HG03095 (cell line): ENCODE results near the gene PSMB7.

ENCODE experiments used
- ATAC-seq: cut with Tn5 transposase; IDR thresholded peaks from one replicate; pipeline ENCODE4 v1.9.1; 2021; ENCODE audit warnings: moderate library complexity; ENCODE audit not compliant: unreplicated experiment

The PSMB7 gene

DNA sequence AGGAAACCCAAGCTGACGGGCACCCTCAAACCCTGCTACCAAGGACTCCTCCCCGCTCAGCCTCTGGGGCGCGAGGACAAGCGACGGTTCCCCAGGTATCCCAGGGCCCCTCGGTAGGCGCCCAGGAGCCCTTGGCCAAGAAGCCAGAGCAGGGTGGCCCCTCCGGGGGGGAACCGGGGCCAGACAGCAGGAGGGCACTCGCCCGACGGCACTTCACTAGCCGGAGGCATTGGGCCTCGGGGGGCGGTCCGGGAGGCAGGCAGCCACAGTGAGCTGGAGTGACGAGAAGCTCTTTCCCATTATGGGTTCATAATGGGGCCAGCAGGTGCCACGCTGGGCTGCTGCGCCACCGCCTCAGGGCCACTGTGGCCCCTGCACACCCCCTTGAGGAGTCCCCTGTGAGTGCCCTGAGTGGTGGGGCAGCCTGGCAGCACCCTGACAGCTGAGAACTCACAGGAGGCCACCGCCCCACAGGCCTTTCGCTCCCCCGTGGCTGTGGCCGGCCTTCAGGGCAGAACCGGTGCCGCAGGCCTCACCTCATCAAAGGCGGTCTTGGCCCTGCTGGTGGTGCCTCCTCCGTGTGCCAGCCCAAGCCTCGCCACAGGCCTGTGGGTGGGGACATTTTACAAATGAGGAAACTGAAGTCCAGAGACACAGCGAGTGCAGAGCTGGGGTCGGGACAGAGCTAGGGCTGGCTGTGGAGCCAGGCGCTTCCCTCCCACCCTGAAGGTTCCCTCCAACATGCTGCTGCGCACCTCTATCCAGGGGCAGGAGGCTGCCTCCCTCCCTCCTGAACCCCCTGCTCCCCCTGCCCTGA, 68.7 kb downstream of the PSMB7 start:
- ATAC-seq: no peak

DNA sequence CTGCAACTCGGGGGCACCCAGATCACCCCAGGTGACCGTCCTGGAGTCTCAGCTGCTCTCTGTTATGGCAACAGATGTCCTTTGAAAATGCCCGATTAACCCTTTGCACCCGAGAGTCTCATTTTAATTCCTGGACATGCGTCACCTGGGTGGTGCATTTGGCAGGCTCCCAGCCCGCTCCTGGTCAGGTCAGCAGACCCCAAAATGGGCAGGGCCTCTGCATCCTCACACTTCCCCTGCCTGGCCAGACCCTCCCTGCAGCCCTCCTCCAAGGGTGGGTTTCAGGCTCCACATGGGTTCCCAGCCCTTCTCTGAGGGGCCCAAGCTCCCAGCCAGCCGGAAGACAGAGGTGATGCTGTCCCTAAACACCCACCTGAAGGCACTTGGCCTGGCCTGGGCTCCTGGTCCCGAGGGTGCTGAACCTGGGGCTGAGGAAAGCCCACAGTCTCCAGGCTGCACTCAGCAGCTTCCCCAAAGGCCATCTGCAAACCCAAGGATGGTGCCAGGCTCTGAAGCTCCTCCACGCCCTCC, 69.4 kb downstream of the PSMB7 start:
- ATAC-seq: no peak

DNA sequence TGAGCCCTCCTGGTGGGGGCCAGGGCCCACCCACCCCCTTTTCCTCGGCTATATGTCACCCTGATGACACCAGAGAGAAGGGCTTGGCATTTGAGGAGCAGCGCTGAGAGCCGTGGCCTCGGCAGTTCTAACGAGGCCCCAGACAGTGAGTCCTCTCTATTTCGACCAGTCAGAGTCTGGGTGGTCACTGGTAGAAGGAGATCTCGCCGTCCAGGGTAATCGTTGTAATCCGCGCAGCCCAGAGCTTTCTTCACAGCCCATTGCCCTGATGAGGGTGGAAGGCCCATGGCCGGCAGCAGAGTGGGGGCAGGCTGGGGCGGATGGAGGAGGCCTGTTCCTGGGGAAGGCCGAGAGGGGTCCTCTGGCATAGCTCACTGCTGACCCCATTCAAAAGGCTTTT, 70.2 kb downstream of the PSMB7 start:
- no peak for ATAC-seq

DNA sequence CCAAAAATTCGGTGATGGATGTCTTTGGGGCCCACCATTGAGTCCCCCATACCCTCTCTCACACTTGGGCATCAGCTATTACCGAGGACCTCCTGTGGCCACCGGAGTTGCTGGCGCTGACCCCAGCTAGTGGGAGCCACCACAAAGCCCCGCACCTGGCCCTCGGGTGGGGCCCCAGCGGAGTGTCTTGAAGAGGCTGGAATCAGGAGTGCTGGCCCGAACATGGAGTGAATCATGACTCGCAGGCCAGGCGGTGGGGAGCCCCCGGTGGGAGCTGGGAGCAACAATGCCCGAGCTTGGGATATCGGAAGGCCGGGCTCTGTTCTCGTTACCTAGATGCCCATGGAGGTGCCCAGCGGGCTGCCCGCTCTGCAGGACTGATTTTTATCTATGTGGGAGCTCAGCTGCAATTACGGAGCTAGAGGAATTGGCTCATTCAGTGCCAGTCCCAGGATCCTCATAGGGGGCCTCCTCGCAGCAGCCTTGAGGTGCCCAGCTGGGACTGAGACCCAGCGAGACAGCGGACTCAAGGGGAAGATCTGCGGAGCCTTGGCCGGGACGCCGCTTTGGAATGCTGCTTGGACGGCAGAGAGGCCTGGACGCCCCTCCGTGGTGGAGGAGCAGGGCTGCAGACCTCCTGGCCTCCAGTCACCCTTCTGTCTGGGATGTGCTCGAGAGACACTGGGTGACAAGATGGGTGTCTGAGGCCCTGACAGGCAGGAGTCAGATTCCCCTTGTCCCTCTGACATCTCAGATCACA, 70.8 kb downstream of the PSMB7 start:
- no peak for ATAC-seq

DNA sequence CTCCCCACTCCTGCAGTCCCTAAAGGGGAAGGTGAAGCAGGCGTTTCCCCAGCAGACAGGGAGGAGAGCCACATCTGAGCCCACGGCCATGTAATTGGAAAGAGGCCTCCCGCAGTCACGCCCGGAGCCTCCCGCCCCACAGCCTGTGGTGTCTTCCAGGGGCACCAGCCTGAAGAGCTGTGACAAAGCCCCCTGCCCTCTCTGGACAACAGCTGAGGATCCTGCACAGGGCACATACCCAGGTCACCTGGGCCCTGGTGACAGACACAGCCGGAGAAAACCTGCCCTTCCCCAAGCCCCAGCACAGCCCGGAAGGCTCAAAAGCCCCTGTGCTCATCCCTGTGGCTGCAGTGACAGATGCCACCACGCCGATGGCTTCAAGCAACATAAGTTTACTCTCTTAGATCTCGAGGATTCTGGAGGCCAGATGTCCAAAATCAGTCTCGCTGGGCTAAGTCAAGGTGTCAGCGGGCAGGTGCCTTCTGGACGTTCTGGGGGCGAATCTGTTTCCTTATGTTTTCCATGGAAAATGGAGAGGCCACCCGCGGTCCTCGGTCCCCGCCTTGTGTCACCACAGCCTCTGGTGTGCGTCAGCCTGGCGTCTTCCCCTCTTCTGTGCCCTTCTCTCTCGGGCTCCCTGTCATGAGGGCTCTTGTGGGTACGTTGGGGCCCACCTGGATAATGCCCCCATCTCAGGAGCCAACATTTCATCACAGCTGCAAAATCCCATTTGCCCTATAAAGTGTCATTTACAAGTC, 71.5 kb downstream of the PSMB7 start:
- no peak for ATAC-seq

DNA sequence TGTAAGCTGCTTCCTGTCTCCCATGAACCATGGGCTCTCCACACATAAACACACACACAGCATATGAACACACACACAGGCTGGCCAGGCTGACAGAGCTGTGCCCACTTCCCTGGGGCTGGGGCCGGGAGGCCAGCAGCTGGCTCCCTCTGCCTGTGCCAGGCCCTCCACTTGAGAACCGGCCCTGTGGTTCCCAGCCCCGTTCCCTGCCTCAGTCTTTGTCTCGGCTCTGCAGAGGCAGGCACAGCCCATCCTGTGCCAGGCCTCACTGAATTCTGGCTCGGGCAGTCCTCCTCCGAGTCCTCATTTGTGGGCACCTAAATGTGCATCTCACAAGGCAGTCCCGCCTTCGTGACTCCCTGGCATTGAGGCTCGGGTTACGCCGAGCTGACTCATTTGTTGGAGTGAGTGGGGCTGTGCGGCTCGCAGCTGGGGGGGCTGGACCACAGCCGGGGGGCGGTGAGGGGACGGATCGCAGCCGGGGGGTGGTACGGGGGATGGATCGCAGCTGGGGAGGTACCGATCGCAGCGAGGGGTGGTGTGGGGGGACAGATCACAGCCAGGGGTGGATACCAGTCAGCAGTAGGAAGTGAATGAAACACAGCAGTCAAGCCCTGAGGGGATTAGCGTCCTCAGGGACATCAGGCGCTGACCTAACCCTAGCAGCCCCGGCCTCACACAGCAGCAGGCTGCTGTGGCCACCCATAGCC, 72.3 kb downstream of the PSMB7 start:
- ATAC-seq: no peak

DNA sequence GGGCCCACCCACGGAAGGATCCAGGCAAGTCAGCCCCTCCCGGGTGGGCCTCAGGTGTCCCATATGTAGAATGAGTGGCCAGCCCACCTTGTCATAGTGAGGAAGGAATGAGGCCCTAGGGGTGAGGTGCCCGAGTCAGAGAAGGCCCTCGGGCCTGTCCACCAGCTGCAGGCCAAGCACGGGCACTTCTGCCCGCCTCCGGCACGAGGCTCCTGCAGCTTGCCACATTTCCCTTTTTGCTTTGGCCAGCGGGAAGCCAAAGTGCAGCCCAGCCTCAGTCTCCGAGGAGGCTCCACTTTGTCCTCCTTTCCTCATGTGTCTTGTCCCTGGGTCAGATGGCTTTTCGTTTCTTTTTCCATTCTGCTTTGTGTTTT, 72.9 kb downstream of the PSMB7 start:
- no peak for ATAC-seq

DNA sequence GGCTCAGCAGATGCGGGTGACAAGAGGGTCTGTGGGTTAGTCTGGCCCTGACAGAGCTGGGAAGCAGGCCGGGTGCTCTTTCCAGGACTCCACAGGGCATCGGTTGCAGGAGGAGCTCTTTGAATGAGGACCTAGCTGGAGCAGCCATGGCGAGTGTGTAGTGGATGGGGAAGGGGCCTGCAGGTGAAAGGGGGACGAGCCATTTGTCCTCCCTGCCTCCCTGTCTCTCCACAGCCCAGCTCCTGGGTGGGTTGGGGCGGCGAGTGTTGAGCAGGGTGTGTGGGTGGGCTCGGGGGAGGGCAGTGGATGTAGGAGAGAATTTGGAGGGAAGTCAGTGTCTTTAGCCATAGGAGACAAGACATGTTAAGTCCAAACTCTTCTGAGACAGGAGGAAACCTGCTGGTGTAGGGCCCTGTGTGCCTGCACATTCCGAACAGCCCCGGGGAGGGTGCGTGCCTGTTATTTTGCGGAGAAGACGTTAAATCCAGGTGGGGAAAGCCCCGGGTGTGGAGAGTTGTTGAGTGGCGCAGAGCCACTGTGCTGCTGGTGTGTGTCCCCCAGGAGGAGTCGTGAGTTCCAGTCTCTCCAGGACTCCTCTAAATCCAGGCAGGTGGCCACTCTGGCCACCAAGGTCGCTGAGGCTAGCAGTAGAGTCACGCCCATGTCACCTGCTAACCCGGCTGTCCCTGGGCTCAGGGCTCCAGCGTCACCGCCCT, 73.6 kb downstream of the PSMB7 start:
- no peak for ATAC-seq

DNA sequence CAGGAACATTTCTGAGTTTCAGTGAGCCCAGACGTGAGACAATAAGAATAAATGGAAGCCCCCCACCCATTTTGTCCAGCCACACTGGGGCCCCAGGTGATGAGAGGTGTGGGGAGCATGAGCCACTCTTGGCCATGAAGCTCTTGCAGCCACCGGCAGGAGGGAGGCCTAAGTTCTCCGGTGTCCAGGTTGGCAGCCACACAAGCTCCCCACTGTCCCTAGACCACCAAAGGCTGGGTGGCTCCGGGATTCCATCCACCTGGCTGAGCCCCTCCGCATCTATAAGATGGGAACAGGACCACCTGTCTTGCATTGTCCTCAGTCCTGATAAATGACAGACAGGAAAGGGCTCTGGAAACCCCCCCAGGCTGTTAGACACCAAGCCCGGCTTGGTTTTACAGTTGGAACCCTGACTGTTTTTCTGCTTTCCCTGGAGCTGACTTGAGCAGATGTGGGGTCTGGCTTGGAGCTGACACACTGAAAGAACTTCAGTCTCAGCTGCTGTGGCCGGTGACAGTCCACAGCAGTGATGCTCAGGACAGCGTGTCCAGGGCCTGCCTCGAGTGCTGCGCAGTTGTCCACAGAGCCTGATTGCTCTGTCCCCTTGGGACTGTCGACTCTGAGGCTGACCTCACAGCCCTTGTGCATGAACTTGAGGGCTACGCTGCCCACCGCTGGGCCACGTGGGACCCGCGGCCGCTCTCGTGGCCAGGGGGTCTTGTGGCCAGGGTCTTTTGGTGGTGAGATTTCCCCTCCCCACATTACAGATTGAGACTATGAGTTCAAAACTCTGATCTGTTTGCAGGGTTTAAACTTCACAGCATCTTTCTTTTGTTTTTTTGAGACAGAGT, 74.8 kb downstream of the PSMB7 start:
- no peak for ATAC-seq

DNA sequence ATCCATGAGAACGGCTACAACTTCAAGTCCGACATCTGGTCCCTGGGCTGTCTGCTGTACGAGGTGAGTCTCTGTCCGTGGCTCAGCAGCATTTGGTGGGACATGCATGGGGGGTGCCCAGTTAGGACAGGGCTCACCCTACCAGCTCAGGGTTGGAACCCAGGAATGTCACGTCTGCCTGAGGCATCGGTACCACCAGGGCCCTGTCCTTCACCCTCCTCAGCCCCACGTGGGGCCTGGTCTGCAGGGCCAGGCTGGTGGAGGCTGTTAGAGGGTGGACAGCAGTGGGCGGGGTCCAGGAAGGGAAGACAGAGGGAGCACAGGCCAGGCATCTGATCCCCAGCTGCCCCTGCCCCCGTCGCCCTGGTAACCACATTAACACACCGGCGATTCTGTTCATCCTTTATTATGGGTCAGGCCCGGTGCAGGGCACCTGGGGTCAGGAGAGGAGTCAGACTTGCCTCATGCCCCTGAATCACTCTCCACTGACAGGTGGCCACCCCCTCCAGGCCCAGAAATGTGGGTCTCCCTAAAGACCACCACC, 75.6 kb downstream of the PSMB7 start:
- ATAC-seq: no peak

DNA sequence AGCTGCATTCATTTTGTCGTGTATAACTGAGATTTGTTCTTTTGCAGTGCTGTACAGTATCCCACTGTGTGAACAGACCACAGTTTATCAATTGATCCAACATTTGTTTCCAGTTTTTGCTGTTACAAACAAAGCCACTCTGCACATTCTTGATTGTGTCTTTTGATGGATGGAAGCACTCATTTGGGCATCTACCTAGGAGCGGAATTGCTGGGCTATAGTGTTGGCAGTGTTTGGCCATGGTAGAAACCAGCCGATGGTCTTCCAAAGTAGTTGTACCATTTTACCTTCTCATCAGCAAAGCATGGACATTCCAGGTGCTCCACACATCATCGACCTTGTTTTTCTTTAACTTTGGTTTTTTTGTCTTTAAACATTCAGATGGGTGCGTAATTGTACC, 77.7 kb downstream of the PSMB7 start:
- no peak for ATAC-seq

DNA sequence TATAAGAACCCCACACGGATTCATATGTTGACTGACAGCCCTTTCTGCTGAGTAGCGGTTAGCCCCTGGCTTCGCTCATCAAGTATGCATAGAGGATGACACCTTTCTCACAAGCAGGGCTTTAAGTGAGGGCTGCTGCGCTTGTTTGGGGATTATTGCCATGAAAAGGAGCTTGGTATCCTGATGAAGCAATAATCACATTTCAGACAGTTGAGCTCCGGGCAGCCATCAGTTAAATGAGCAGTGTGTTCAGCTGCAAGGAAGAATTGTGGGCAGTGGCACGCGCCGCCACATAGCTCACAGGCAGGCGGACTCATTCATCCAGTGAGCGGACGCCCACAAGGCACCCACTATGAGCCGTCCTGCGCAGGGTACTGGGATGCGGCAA, 79.9 kb downstream of the PSMB7 start:
- ATAC-seq: no peak

DNA sequence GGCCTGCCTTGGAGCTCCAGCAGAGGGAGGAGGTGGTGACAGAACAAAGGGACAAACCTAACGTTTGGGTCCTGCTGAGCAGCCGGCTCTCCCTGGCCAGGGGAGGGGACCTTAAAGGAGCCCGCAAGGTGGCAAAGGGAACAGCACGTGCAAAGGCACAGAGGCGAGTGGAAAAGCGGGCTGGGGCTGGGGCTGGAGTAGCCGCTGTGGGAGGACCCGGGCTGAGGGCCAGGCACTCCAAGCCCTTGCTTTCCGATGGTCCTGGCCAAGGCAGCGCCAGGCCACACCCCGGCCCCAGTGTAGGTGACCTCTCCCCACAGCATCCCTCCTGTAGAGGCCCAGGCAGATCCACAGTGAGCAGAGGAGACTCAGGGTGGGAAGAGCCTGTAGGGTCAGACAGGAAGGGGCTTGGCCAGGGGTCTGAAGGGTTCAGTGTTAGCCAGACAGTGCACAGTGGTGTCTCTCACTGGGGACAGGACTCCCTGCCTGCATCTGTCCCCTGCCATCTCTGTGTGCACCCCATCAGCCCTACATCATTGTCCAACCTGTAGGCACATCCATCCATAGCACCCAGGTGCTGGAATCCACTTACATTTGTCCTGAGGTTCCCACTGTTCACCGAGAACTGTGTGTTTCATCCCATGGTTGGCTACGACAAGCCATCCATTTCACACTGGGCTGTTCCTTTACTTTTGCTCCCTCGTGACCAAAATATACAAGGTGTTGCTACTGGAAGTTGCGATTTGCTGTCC, 80.5 kb downstream of the PSMB7 start:
- ATAC-seq: no peak

DNA sequence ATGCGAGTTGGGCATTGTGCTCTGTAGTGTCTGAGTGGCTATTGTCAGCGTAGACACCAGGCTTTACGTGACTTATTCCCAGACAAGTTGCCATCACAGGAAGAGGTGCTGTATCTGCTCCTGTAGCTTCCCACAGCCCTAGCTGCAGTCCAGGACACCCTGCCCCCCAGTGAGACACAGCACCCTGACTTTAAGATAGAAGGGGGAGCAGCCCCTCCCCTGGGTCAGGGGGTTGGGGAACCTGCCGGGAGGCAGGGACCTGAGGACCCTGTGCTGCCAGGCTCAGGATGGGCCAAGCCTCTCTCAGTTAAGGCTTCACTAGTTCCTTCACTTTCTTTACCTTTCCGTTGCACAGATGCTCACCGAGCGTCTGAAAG, 82.1 kb downstream of the PSMB7 start:
- ATAC-seq: no peak

DNA sequence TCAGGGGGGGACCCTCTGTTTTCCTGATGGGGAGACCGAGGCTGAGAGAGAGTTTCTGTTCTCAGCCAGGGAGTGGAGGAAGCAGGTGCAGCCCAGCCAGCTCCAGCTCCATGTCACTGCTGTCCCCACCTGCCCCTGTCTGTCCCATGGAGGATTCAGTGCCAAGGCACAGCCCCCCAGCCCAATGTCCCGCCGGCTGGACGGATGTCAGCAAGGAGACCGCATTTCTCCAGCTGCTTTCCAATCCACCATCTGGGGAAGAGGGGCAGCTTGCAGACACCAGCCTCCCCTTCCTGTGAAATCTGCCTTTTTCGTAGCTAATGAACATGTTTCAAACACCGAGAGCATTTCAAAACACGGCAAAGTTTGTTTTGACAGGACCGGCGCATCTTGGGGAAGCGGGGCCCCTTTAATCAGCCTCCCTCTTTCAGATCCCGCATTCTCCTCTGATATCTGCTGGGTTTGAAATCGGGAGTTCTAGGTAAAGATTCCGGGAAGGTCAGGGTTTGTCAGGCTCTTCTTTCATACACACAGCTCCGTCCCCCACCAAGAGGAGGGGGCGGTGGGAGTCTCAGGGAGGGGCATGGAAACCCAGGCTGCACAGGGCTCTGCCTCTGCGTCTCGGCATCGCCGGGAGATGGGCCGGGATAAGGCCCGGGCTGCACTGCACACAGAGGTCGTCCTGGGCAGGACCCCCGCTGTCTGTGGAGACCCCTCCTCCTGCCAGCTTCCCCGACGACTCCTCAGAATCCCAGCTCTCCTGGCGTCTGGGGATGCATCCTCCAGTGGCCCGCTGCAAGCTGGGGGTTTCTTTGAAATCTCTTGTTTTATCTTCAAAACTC, 82.7 kb downstream of the PSMB7 start:
- no peak for ATAC-seq

DNA sequence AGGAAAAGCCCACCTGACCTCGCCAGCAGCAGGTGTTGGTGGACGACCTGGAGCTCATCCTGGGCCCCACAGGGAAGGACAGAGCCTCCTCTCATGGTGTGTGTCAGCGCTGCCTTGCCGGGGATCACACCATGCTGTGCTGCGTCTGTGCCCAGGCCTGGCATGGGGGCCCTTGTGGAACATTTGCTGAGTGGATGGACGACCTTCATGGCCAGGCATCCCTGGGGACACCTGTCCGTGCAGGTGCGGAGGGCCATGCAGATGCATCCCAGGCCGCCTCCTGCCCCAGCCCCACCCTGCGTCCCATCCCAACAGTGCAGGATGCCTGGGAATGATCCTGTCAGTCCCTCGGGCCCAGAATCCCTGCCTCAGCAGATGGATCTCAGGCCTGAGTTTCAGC, 83.7 kb downstream of the PSMB7 start:
- ATAC-seq: no peak

DNA sequence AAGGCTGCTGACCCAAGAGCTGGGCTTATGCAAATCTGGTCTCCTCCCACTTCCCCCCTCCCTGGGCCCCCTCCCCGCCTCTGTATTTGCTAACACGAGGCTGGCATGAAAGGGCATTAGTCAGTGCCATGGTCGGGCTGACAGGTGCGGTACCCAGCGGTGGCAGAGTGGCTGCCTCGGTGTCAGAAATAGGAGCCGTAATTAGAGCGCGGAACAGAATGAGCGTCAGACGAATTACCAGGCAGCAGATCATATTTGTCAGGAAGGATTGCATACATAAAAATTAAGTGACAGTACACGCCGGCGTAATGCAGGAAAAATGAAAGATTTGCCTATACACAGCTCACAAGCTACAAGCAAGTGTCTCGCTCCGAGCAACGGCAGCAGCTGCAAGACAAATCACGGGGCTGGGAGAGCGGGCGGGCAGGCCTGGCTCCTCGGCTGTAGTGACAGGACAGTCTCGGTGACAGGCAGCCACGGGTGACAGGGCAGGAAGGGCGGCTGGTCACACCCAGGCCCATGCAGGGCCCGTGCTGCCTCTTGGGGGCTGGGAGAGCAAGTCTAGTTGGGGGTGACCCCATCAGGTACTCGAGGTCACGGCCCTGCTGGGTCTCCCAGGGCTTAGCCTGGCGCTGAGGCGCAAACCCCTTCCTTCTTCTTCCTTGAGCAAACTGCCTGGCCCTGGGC, 85.1 kb downstream of the PSMB7 start:
- no peak for ATAC-seq
